T-helper 17 cell (primary cell): ENCODE measurements around the gene ANGPTL3. TPM values are rescaled to one million over a fixed set of nuclear protein-coding genes. Genes with fewer than 3 reads are reported as not detected.

Source experiments
- ATAC-seq: fragments of 150-1000 bp; cut with Tn5 transposase; 2 replicates; pipeline ENCODE4 v1.10.0; 2021; ENCODE audit warnings: mild to moderate bottlenecking, moderate library complexity
- DNase-seq, 3 donors: peaks; one replicate each; pipeline versions ENCODE4 v3.0.0 to v3.0.0-alpha.2; 2020 to 2021
- H3K9me3 ChIP-seq: one replicate; pipeline ENCODE4 v1.7.0; 2013; ENCODE audit warnings: low read length, mild to moderate bottlenecking; ENCODE audit not compliant: control insufficient read depth, poor library complexity, severe bottlenecking
- H3K27ac Mint-ChIP-seq: one replicate; pipeline ENCODE4 v1.8.0; 2022; ENCODE audit warnings: mild to moderate bottlenecking, moderate library complexity, mixed read lengths
- H3K27me3 Mint-ChIP-seq: one replicate; pipeline ENCODE4 v1.8.0; 2022; ENCODE audit warnings: mixed read lengths
- H3K36me3 Mint-ChIP-seq: one replicate; pipeline ENCODE4 v1.8.0; 2022; ENCODE audit warnings: low read depth, mixed read lengths
- H3K4me1 Mint-ChIP-seq: one replicate; pipeline ENCODE4 v1.8.0; 2022; ENCODE audit warnings: mild to moderate bottlenecking, mixed read lengths
- H3K4me3 Mint-ChIP-seq: one replicate; pipeline ENCODE4 v1.8.0; 2022; ENCODE audit warnings: mild to moderate bottlenecking, moderate library complexity, mixed read lengths
- total RNA-seq, 4 donors: library from RNA in 2 of 4; stranded (reverse) in 2 of 4; gene quantifications; one replicate each; pipeline ENCODE4 v1.2.3 and lab custom pipeline; 2022 to 2026

Gene ANGPTL3
- total RNA-seq, 2 donors from 2014 or later, result not detected

DNA sequence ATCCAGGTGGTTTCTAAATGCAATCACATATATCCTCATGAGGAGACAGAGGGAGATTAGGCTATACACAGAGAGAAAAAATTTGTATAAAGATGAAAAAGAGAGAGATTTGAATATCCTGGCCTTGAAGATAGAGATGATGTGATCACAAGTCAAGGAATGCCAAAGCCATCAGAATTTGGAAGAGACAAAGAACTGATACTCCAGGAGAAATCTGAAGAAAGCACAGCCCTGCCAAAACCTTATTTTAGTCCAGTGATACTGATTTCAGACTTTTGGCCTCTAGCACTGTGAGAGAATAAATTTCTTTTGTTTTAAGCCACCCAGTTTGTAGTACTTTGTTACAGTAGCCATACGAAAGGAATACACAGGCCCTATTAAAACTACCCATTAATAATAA, 57.4 kb downstream of the ANGPTL3 start:
- Mint-ChIP-seq H3K27ac (no peak overlapping the region), H3K27me3 (no peaks in the 10 kb centered on the region), H3K36me3 (peaks cover 6% of the 10 kb centered on the region), H3K4me1 (peaks cover 7% of the 10 kb centered on the region), H3K4me3 (no peak overlapping the region)
- no peaks in the 10 kb centered on the region for H3K9me3 ChIP-seq
- ATAC-seq (no peak), DNase-seq (no peak)

Other genes with a start within 250 kb of the ANGPTL3 start
- 10 to 100 TPM; 28.3 to 29.3 TPM for gene USP1, start 160.5 kb upstream of the ANGPTL3 start, total RNA-seq
- gene DOCK7, start 90.9 kb downstream of the ANGPTL3 start, total RNA-seq, result 1 to 10 TPM; 7.8 to 8.8 TPM
- gene ATG4C, start 186.6 kb downstream of the ANGPTL3 start, total RNA-seq, result 1 to 10 TPM; 5.3 to 7.2 TPM